Measurements from ENCODE around the gene LCMT1.
"Not testable (repeated sequence)": the region's sequence is repeated elsewhere in the genome, so short reads cannot be mapped to it uniquely, and the experiment has no call there.

The LCMT1 gene

GRCh38 chr16:25095636-25096035, 15.9 kb upstream of the LCMT1 start:
- DNase-seq = no peak

- peak; percentile 79 for DNase-seq
These were observed 14.1 kb upstream of the LCMT1 start for GRCh38 chr16:25097276-25097975.

DNA sequence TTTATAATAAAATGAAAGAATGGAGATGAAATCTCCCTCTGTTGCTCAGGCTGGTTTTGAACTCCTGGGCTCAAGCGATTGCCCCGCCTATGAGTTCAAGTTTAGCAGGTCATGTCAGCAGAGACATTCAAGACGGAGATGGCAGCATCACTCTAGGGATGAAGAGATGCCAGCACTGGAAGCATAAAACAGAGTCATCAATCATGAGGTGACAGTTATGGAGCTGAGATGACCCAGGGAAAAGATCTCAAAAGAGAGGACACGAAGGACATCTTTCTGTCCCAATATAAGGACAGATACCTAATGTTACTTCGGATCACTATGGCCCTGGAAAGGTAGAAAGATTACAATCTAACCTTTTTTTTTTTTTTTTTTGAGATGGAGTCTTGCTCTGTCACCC, 11.0 kb upstream of the LCMT1 start:
- DNase-seq = no peak

DNA sequence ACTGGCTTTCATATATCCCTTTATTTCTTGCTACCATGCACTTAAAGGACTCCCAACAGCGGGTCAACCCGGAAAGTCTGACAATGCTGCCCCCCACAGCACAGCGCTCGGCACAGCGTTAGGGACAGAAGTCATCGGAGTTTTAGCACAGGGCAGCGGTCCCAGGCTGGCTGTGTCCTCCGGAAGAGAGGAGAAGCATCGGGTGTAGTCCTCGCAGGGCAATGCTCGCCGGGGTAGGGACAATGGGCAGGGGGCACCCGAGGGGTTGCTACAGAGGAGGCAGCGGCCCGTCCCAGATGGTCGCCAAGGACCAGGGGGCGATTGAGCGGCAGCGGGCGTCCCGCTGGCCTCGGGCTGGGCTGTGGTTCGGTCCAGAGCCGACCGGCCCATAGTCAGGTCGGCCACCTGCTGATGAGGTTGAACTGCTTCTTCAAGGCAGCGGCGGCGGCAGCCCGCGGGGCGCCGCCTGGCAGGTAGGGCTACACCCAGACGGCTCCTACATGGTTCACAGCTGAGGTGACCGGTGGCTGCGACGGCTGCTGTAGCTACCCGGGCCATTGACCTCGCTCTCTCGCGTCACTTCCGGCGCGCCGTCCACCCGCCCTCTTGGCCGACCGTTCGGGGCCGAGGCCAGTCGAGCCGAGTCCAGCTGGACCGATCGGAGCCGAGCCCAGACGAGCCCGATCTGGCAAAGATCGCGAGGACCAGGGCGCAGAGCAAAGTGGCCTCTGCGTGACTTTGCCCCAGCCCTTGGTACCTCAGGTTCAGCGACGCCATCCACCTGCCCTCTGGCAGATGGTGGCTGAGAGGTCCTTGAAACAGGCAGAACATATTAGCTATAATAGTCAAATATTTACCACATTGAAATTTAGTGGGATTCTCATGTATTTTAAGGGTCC, 4.7 kb upstream of the LCMT1 start:
- peak; percentile 82 for DNase-seq

DNA sequence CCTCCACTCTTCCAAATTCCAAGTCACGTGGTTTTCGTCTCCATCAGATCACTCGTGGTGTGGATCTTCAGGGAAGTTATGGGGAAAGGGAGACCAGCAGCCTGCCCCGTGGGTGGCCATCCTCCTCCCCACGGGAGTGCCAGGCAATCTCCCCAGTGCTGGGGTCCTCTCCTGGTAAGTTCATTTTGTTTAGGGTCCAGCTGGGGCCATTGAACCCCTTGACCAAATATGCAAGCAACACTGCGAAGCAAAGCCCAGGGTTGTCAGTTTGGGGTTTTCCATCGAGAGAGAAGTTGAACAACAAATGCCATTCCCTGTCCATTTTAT, 4.1 kb upstream of the LCMT1 start:
- no peak for DNase-seq

- DNase-seq = no peak
These were observed 3.5 kb upstream of the LCMT1 start for GRCh38 chr16:25108054-25108453.

- peak; percentile 95 for DNase-seq
These were observed 1.9 kb upstream of the LCMT1 start for GRCh38 chr16:25109643-25110042.

- no peak for DNase-seq
These were observed 1.1 kb upstream of the LCMT1 start for GRCh38 chr16:25110387-25110947.

- DNase-seq = no peak
These were observed 2.6 kb downstream of the LCMT1 start for GRCh38 chr16:25114121-25114520.

GRCh38 chr16:25118851-25119578, 7.5 kb downstream of the LCMT1 start:
- DNase-seq = no peak

- DNase-seq = no peak
These were observed 10.5 kb downstream of the LCMT1 start for GRCh38 chr16:25121824-25122600.

GRCh38 chr16:25124503-25124902, 13.0 kb downstream of the LCMT1 start:
- DNase-seq = no peak

GRCh38 chr16:25126086-25126666, 14.6 kb downstream of the LCMT1 start:
- peak; percentile 9 for DNase-seq

DNA sequence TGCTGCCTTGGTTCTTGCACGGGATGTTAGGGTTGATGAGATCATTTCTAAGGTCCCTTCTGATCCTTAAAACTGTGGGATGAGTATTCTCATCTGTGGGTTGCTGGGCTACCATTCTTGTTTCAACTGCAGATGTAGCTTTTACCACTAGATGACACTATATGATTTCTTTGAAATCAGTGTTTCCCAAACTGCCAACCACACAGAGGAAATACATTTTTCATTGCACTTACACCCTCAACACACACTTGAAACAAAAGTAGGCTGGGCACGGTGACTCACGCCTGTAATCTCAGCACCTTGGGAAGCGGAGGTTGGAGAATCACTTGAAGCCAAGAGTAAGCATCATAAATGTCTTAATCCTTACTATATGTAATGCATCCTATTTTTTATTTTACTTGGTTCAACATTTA, 15.3 kb downstream of the LCMT1 start:
- DNase-seq = peak; percentile 76

DNA sequence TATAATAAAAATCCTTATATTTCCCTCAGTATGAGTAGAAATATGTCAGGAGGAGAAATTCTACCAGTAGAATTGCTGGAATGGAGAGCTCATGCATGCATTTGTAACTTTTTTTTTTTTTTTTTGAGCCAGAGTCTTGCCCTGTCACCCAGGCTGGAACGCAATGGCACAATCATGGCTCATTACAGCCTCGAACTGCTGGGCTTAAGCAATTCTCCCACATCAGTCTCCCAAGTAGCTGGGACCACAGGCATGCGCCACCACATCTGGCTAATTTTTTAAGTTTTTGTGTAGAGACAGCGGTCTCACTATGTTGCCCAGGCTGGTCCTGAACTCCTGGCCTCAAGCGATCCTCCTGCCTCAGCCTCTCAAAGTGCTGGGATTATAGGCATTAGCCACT, 21.2 kb downstream of the LCMT1 start:
- DNase-seq = not testable (repeated sequence)

DNA sequence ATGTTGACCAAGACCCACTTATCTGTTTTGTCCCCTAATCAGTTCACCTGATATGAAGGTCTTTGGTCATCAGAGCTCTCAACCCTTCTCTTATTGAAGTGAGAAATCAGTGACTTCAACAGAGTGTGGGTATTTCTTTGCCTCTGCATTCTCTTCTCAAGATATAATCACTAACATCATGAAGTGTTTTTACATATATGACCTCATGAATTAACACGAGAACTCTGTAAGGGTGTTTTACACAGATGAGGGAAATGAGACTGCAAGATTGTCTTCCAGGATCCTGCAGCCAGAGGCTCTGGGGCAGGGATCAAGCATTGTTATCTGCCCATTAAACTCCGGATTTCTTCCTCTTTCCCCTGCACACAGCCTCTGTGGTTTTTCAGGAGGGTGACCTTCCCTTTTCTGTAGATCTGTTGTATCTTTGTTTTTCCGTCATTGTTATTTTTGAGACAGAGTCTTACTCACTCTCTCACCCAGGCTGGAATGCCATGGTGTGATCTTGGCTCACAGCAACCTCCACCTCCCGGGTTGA, 22.7 kb downstream of the LCMT1 start:
- no peak for DNase-seq

- peak; percentile 43 for DNase-seq
These were observed 23.8 kb downstream of the LCMT1 start for GRCh38 chr16:25135254-25135878.

GRCh38 chr16:25138130-25138529, 26.6 kb downstream of the LCMT1 start:
- DNase-seq = no peak

GRCh38 chr16:25140459-25140858, 28.9 kb downstream of the LCMT1 start:
- peak; percentile 46 for DNase-seq

GRCh38 chr16:25141648-25142047, 30.1 kb downstream of the LCMT1 start:
- DNase-seq = peak; percentile 48

GRCh38 chr16:25143928-25144327, 32.4 kb downstream of the LCMT1 start:
- peak; percentile 6 for DNase-seq
